Activated gamma-delta T cell treated with Interleukin-2 at 50 U/mL for 16 hours (primary cell): Measurements from ENCODE around the gene NTM.
"Not testable (repeated sequence)": the region's sequence is repeated elsewhere in the genome, so short reads cannot be mapped to it uniquely, and the experiment has no call there.

Source experiments
- DNase-seq: peaks from one replicate; pipeline ENCODE4 v3.0.0-alpha.2; 2020

Gene NTM

DNA sequence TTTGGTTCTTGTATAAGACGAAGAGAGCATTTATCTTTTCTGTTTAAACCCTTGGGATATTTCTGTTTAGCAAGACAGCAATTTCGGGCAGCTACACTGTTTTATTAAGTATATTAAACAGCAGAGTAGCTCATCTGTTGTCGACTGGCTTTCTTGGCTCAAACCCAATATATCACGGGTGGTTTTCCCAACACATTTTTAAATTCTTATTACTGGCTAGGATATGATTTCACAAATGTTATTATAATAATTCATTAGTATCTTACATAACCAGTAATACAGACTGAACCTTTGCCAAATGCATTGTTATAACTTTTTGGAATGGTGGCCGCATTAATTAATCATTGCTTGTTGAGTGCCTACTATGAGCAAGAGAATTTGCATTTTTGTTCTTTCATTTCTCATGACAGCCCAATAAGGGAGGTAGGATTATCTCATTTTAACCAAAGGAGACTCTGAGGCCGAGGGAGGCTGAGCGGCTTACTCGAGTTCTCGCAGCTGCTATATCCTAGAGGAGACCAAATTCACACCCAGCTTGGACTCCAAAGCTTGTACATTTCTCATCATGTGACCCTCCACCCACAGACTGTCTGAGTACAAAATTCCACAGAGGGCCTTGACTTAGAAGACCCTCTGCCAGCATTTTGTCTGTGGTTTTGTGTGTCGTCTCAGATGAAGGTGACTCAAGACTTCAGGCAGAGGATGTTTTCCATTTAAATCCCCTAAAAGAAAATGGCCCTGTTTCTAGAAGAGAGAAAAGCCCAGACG is 304.9 kb downstream of the NTM start:
- no peak for DNase-seq

DNA sequence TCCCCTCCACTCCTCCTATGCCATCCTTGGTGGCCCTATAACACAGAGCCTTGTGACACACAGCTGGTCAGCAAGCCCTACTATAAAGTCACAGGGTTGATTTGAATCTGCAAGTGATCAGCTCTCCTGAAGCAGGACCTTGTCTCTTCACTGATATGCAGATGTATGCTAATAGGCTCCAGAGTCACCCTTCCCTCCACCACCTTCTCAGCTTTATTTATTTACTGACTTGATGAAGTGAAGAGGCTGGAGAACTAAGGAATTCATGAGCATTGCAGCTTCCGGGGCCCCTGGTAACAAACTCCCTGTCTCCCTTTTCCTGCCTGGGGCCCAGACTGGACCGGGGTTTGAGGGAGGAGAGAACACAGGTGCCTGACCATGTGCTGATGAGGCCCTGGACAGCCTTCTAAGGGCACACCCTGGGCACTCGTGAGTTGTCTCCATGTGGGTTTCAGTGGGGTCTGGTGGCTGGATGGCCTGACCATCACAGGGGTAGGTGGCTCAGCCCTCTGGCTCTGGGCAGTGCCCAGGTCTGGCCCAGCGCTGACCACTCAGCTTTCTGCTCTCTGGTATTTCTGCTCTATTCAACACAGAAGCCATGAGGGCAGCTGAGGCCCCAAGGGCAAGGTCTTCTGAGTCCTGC is 307.5 kb downstream of the NTM start:
- DNase-seq, result no peak

DNA sequence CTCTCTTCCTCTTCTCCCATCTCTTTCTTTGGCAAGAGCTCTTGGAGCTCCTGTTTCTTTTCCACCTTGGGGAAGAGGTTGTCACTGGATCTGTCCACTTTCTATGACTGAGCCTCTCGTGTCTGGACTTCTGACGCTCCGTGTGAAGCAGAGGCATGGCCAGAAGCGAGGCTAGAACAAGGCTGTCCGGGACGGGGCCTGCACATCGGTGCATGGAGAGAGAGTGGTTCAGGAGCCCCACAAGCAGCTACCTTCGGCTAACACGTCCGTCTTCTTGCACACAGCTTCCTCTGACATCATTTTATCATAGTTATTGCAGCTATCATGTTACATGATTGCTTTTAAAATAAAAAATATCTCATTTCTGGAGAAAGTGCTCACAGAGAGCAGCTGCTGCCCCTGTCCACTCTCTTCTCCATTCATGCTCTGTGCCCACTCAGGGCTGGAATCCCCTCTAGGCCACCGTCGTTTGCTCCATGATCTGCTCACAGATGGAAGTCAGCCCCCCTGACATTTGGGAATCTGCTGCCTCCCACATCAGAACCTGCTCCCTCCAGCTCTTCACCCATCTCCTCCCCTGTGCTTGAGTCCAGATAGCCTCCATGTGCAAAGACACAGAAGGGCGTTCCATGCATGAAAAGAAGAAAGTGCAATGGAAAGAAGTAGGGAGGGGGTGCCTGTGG is 308.4 kb downstream of the NTM start:
- no peak for DNase-seq

DNA sequence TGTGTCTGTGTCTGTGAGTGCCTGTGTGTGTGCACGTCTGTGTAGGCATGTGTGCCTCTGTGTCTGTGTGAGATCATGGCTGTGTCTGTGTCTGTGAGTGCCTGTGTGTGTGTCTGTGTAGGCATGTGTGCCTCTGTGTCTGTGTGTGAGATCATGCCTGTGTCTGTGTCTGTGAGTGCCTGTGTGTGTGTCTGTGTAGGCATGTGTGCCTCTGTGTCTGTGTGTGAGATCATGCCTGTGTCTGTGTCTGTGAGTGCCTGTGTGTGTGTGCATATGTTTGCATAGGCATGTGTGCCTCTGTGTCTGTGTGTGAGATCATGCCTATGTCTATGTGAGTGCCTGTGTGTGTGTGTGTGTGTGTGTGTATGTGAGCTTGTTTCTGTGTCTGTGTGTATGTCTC is 310.0 kb downstream of the NTM start:
- not testable (repeated sequence) for DNase-seq

DNA sequence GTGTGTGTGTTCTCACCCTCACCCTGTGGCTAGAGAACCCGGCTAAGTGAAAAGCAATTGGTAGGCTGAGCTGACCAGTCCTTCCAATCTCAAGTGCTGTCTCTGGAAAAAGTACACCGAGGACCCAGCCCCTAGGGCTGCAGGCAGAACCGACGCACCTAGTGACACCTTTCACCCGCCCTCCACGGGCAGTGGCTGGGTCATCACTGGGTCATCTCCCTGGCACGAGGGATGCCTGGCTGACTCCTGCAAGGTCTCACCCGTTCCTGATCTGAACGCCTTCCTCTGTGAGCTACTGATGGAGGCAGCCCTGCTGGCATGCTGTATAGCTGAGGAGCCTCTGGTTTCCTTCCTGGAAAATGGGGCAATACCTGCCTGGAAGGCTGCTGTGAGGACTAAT is 311.5 kb downstream of the NTM start:
- DNase-seq, result no peak

DNA sequence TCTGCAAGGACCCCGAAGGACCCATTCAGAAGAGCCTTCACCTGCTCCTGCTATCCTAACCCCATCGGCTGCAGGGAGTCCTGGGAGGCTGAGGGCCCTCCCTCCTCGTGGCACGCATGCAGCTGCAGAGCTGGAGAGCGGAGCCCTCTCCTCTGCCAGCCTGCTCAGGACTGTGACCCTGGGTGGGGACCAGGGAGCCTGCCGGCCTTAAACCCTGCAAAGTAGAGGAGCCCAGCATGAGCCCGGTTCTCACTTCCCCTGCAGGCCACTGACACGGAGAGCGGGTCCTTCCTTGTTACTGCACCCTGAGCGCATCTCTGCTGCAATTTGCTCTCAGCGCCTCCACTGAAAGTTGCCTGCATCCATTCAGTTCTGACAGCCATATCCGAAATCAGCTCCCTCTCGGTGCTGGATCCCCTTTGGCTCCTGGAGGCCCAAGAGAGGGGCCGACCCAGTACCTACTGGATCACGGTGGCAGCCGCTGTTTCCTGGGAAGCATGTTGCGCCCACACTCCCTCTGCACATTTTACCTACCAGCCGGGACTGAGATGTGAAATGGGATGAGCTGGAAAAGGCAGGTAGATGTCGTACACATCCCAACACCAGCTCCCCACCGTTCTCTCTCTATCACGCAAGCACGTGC is 312.1 kb downstream of the NTM start:
- DNase-seq, result no peak

DNA sequence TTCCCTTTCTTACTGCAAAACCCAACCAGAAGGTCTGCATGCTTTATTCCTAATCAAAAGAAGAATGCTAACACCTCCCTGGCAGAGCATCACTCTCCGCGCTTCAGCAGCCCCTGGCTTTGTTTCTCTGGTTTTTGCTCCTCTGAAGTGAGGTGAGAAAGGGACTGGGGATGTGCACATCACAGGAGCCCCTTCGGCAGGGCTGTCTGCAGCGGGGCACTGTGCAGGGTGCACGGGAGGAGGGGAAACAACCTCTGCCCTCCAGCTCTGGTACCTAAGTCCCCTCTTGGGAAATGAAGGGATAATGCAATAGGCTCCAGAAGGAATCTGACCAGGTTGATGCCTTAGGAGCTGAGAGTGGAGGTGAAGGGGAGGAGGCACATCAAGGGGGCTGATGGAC is 312.7 kb downstream of the NTM start:
- DNase-seq, result no peak

DNA sequence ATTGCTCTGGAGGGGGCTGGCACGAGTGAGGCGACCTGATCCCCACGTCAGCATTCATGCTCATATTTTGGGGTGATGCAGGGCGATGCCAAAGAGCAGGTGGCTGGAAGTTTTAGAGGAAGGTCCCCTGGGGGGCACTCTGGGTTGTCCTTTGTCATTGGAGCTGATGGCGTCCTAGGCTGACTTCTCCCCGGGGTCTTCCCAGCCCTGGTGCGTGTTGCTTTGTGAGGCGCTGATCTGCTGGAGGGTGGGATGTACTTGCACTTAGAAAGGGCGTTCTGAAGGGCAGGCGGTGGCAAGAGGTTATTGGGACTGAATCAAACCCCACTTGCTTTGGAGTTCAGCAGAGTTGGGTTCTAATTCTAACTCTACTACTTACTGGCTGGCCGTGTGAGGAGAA is 313.3 kb downstream of the NTM start:
- DNase-seq, result no peak

DNA sequence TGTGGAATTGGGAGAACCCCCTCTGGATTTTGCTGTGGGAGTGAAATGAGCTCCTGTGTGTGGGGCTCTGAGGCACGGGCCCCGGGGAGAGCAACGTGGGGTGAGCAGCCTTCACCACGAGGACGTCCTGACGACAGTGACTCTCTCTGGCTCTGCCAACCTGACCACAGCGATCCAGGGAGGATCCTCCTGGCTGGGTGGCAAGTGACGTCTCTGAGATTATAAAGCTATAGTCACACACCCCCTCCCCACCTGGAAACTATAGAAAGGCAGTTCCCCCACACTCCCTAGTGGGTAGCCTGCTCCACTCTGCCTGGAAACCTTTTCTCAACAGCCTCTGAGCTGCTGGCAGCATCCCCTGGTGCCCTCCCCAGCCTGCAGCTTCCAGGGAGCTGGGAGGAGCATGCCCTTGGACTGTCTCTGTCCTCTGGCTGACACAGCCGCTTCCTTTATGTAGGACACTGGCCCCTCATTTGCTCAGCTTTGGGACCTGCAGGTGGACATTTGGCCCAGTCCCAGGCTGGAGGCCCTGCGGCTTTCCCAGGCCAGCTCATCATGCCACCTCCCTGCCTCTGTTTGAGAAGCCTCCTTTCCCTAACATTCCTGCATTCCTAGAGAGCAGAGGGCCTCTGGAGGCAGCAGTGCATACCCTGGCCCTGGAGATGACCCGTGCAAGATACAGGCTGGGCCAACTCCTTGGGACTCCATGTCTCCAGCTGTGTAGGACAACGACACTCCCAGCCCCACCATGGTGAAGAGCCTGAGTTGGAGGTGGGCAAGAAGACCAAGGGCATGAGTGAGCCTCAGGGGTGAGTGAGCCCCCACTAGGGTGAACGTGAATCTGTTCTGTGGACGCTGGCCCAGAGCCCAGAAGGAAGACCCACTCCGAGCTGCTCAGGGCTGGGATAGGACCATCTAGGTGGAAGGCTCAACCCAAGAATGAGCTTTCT is 314.0 kb downstream of the NTM start:
- DNase-seq, result no peak

DNA sequence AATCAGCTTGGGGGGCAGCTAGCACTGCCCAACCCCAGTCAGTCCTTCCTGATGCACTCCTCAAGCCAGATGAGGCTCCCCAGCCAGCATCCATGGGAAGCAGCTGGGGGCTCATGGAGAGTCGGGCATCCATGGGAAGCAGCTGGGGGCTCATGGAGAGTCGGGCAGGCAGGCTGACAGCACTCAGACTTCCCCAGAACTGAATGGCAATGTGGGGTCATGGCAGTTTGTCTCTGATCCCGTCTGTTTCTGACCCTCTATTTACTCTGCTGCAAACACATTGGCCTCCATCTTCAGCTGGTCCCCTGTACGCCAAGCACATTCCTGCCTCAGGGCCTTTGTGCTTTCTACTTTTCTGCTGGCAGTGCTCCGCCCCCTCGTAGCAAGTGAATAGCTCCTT is 314.8 kb downstream of the NTM start:
- DNase-seq, result no peak

DNA sequence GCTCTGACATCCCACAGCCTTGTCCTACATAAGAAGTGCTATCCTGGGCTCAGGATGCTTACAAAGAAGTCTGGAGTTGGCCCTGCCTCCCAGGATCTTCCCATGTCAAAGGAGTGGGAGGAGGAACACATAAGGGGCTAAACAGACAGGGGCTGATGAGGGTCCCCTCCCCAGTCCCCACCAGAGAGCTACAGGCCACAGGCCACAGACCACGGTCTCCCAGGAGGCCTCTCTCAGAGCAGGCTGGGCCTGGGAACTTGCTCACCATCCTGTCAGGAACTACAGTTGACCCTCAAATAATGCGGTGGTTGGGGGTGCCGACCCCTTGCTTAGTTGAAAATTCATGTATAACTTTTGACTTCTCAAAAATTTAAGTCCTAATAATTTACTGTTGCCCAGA is 315.5 kb downstream of the NTM start:
- no peak for DNase-seq

DNA sequence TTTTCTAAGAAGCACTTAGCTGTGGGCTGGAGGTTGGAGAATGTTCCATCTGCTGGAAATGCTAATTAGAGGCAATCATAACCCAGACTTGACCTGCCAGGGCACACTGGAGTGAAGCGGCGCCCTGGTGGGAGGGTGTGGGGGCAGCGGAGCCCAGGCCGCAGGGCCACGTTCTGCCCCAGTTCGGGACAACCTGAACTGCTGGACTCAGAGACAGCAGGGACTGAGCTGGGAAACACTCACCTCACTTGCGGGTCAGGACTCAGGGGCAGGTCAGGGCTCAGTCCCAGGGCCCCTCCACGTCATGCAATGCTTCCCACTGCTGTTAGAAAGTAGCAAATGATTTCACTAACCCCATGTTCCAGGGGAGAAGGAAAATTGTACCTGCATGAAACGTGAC is 316.4 kb downstream of the NTM start:
- DNase-seq, result no peak

DNA sequence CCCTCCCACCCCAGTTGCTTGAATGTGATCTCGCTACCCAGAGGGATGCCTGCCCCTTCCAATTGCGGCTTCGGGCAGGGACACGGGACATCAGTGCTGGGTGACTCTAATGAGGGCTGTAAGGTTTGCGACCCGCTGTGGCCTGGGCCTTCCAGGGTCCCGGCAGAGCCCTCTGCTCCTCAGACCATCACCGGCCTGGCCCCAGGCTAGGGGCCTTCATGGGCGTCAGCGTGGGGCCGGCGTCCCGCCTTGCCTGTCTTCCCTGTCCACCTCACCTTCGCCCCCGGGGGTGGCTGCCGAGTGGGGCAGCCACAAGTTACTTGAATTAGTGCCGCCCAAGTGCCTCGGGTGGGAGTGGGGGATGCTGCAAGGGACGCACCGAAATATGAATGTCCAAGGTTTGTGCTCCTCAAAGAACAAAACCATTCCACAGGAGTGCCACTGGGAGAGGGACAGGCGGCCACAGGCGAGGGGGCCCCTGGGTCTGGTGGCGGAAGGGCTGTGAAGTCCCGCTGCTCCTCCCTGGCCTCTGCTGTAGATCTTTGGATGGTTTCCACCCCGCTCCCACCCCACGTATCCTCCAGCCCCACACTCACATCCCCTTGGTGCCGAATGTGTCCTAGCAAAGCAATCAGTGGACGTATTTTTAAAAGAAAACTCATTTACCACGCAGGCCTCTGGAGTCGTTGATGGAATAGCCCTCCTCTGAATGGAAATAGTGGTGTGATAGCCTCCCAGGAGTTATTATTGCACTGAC is 317.1 kb downstream of the NTM start:
- no peak for DNase-seq

DNA sequence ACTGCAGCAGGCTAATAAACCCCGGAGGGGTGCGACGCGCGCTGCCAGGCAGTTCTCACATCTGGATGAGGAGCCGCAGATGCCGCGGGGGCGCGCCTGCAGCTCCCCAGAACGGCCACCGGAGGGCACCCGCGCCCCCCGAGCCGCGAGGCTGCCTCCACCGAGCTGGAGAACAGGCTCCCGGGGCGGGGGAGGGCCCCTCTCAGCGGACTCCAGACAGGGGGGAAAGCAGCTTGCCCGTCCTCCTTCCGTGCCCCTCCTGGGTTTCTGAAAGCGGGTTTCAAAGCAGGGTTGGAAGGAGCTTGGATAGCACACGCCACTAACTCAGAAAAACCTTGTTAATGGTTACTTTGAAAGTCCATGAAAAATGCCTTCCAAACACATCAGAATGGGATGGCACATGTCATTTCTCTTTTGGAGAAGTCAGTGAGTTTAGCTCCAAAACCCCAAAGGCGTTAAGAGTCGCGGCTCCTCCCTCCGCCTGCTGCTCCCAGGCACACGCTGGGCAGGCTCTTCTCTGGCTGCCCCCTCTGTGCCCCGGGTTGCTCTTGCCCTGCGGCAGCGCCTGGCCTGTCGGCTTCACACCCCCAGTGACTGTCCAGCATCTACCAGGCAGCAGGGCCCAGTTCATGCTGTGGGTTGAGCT is 317.8 kb downstream of the NTM start:
- no peak for DNase-seq

DNA sequence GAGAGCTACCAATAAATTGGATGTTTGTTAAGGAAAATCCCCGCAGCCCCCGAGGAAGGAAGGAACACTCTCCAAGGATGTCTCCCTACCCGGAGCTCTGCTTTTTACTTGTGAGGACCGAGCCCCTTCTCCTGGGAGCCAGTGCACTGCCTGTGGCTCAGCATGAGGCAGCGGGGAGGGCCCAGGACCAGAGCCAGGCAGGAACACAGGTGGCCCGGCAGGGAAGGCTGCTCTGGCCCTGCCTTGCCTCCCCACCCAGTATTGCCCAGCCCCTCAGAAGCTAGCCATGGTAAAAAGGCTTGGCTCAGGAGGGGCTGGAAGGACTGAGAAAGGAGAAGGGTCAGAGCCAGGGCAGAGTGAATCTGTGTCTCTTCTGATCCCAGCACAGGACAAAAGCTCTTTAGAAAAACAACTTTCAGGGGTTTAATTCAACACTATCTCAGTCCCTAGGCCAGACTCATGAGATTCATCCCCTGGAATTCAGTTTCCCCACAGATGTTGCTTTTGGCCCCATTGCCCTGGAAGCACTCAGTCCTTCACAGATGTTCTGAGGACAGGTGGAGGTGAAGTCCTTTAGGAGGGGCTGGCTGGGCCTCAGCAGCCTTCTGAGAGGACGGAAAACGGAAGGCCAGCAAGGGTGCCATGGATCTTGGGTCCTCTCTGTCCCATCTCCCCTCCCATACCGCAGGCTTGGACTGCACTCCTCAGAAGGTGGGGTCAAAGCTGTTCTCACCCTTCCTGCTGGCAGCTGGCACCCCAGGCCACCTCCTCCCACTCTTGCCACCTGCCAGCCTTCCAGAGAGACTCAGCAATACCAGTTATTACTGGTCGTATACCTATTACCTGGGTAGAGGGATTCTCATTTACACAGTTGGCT is 318.9 kb downstream of the NTM start:
- DNase-seq, result no peak

DNA sequence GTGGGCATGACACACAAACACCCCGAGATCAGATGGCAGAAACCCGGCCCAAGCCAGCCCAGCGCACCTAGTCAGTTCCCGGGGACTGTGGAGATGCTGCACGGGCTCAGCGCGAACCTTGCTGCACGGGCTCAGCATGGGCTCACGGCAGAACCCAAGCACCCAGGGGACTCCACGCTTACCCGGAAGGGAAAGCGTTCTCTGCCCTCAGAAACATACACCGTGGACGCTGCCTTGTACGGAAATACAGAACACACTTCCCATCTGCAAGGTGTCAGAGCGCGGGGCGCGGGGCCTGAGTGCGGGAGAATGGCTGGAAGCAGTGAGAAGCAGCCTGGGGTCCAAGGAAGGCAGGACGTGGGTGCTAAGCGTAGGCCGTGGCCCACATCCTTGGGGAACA is 319.9 kb downstream of the NTM start:
- no peak for DNase-seq

DNA sequence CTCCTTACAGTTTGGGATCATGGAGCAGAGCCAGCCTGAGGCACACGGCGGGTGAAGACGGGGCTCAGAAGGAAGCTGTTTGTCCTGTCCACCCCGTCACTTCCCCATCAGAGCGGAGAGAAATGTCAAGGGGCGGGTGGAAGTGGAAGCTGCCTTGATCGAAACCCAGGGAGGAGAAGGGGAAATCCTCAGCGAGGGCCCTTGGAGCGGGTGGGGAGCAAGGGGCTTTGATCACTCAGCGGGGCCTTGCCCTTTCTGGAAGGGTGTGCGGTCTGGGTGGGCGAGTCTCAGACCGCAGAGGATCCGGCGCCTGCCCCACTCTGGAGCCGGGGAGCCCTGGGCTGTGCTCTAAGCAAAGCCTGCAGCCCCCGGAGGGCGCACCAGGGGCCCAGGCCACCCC is 320.4 kb downstream of the NTM start:
- no peak for DNase-seq

DNA sequence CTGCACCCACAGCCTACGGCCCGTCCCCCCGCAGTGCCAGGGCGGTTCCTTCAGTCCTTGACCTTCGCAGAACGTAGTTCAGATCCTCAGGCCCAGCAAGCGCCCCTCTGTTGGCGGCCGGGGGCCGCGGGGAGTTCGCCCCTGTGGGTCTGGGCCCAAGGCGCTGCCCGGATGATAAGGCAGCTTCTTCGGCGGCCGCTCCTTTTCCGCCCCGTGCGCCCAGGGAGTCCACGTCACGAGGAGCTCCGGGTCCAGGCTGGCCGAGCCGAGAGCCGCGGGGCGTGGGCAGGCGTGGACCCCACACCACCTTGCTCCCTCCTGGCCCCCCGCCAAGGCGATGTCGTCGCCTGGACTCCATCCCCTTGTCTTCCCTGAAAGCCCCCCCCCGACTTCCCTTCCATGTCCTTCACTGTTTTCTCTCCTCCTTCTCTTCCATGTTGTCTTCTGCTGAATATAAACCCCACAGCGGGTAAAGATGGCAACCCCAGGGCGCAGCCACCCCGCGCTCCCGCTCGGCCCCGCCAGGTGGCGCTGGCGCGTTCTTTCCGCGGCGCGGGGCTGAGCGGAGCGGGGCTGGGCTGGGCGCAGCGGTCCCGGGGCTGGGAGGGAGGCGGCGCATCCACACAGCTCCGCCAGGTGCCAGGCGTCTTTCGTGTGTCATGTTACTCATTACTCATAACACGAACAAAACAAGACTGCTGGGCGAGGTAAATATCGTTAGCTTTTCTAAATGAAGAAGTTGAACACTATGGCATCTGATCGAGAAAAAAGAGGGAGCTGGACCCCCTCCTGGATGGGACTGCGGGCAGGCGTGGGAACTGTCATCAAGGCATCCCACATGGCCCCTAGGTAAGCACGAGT is 321.0 kb downstream of the NTM start:
- DNase-seq, result no peak

DNA sequence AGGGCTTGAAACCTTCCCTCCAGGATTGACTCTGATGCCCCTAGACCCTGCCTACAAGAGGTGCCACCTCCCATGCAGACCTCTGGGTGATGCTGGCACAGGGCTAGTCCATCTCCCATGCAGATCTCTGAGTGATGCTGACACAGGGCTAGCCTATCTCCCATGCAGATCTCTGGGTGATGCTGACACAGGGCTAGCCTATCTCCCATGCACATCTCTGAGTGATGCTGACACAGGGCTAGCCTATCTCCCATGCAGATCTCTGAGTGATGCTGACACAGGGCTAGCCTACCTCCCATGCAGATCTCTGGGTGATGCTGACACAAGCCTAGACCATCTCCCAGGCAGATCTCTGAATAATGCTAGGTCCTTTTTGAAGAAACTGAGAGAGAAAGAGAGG is 321.7 kb downstream of the NTM start:
- no peak for DNase-seq
